ENCODE measurements around the gene INKA1. TPM values are rescaled to one million over a fixed set of nuclear protein-coding genes. Genes with fewer than 3 reads are reported as not detected.

Gene INKA1
- total and polyA plus RNA-seq, 9 of the 15 experiments (the other 6 are each of a cell fraction or from before 2014, with no cell fraction given), result 0.55 to 13.9 (median 6.7) TPM

DNA sequence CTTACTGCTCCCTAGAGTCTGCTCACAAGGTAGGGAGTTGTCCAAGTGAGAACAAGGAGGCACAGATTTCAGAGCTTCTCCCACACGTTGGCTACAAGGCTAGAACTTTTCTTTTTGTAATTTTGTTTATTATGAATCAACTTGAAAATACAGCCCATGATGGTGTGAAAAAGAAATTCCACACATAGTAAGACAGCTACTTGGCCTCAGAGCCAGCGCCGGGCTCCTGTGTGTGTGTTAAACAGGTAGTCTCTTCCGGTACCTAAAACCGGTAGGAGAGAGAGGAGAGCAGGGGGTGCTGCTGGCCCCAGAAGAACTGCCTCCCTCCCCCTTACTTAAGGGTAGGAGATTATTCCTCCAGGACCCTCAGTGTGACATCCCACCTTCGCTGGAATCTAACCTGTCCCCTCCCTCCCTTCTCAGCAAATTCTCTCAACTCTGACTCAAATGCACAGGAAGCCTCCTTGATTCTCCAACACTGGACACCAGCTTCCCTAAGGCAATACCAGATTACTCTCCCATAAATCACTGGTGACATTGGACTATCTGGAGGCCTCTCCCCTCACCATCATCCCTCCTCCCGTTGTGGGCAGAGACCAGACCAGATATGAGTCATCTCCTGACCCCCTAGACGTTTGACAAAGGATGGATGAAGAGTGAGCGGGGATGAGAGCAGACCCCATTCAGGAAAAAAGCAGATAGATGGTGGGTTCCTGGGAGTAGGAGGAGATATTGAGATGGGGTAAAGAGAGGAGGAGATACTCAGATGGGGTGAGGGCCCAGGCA, 12.2 kb upstream of the INKA1 start (continued):
- TF ChIP-seq MCM2 (IDR thresholded peaks at IDR 0.05; ENCODE audit: low read depth) (no peak), TCFL5 (CRISPR knock-in tag; conservative IDR thresholded peaks at IDR 0.05) (no peak), FOSL1 (tag; conservative IDR thresholded peaks at IDR 0.05) (peak; percentile 34; the same call in 1 of the 2 replicates), ZNF263 (CRISPR knock-in tag; IDR thresholded peaks at IDR 0.05; ENCODE audit: borderline replicate concordance) (peak; percentile 50; the same call in 1 of the 2 replicates), ETS2 (tag; IDR thresholded peaks at IDR 0.05; ENCODE audit: borderline replicate concordance, poor library complexity, severe bottlenecking) (no peak), ZNF224 (CRISPR knock-in tag; IDR thresholded peaks at IDR 0.05) (no peak), ZNF143 (CRISPR knock-in tag; IDR thresholded peaks at IDR 0.05) (no peak)
- TF ChIP-seq, protein P1, sequence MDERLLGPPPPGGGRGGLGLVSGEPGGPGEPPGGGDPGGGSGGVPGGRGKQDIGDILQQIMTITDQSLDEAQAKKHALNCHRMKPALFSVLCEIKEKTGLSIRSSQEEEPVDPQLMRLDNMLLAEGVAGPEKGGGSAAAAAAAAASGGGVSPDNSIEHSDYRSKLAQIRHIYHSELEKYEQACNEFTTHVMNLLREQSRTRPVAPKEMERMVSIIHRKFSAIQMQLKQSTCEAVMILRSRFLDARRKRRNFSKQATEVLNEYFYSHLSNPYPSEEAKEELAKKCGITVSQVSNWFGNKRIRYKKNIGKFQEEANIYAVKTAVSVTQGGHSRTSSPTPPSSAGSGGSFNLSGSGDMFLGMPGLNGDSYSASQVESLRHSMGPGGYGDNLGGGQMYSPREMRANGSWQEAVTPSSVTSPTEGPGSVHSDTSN (CRISPR knock-in tag; IDR thresholded peaks at IDR 0.05; ENCODE audit: low read depth), result peak; percentile 33; the same call in 1 of the 2 replicates
- TF ChIP-seq, protein P1 (tag; conservative IDR thresholded peaks at IDR 0.05; ENCODE audit: low read depth), result peak; percentile 88
- TF ChIP-seq, protein P2, sequence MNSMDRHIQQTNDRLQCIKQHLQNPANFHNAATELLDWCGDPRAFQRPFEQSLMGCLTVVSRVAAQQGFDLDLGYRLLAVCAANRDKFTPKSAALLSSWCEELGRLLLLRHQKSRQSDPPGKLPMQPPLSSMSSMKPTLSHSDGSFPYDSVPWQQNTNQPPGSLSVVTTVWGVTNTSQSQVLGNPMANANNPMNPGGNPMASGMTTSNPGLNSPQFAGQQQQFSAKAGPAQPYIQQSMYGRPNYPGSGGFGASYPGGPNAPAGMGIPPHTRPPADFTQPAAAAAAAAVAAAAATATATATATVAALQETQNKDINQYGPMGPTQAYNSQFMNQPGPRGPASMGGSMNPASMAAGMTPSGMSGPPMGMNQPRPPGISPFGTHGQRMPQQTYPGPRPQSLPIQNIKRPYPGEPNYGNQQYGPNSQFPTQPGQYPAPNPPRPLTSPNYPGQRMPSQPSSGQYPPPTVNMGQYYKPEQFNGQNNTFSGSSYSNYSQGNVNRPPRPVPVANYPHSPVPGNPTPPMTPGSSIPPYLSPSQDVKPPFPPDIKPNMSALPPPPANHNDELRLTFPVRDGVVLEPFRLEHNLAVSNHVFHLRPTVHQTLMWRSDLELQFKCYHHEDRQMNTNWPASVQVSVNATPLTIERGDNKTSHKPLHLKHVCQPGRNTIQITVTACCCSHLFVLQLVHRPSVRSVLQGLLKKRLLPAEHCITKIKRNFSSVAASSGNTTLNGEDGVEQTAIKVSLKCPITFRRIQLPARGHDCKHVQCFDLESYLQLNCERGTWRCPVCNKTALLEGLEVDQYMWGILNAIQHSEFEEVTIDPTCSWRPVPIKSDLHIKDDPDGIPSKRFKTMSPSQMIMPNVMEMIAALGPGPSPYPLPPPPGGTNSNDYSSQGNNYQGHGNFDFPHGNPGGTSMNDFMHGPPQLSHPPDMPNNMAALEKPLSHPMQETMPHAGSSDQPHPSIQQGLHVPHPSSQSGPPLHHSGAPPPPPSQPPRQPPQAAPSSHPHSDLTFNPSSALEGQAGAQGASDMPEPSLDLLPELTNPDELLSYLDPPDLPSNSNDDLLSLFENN (IDR thresholded peaks at IDR 0.05; ENCODE audit: low read depth in 2 of 2, low read length in 2 of 2), result no peak
- TF ChIP-seq, protein P3, sequence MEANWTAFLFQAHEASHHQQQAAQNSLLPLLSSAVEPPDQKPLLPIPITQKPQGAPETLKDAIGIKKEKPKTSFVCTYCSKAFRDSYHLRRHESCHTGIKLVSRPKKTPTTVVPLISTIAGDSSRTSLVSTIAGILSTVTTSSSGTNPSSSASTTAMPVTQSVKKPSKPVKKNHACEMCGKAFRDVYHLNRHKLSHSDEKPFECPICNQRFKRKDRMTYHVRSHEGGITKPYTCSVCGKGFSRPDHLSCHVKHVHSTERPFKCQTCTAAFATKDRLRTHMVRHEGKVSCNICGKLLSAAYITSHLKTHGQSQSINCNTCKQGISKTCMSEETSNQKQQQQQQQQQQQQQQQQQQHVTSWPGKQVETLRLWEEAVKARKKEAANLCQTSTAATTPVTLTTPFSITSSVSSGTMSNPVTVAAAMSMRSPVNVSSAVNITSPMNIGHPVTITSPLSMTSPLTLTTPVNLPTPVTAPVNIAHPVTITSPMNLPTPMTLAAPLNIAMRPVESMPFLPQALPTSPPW (CRISPR knock-in tag; IDR thresholded peaks at IDR 0.05), result 0 out of 2 replicates have a peak, but pooled peaks have one; percentile 15

All from K562 (cell line).